ENCODE results near the gene GCLM. TPM values are rescaled to one million over a fixed set of nuclear protein-coding genes. Genes with fewer than 3 reads are reported as not detected.

GCLM gene
- total RNA-seq, 1 experiment from 2014 or later = 28.9 TPM

GRCh38 chr1:93908394-93909145, 660 bp downstream of the GCLM start:
- ChIA-PET RAD21 (ENCODE audit: low non-redundant PET in 1 of 2, low total read pairs in 2 of 2, uncharacterized antibody in 2 of 2, unreplicated experiment in 2 of 2) (no interaction called here), POLR2A (no interaction called here), CTCF (interaction anchor here (0.7 to 0.9 kb wide), 2 partner anchors 11 to 12 kb away, joined by 3 read pairs; no protein-coding TSS in a partner anchor)
- Histone ChIP-seq H3K36me3 (ENCODE audit: control insufficient read depth in 1 of 2, insufficient read depth in 2 of 2, low read length in 2 of 2) (no peaks in the 10 kb centered on the region), H3K27me3 (ENCODE audit: insufficient read depth, low read length) (no peaks in the 10 kb centered on the region), H3K9ac (ENCODE audit: low read length) (peak overlapping the region; percentile 67), H3K27ac (ENCODE audit: low read depth, low read length) (peak overlapping the region; percentile 88), H3K4me3 (replicated peaks in 1 of 2; ENCODE audit: low read depth in 1 of 2, low read length in 2 of 2) (peak overlapping the region; percentile 71 to 82), H3K4me2 (ENCODE audit: low read length) (peak overlapping the region; percentile 78), H3K9me3 (ENCODE audit: control insufficient read depth in 1 of 2, insufficient read depth in 1 of 2, low read depth in 1 of 2, low read length in 2 of 2) (no peaks in the 10 kb centered on the region), H4K20me1 (ENCODE audit: insufficient read depth) (no peaks in the 10 kb centered on the region), H3K9me2 (ENCODE audit: insufficient read depth) (no peaks in the 10 kb centered on the region), H2AFZ (ENCODE audit: low read depth, low read length, poor library complexity, severe bottlenecking) (no peak overlapping the region), H3K79me2 (ENCODE audit: insufficient read depth, low read length) (peaks cover 53% of the 10 kb centered on the region), H3K4me1 (ENCODE audit: control insufficient read depth in 1 of 2, insufficient read depth in 2 of 2, low read length in 2 of 2) (peaks cover 7 to 34% of the 10 kb centered on the region in 2 experiments; a peak in 3 of 4 replicates)
- no TSS peak for BruUV-seq (replicated peaks)
- ATAC-seq (peak; percentile 47), DNase-seq (ENCODE audit: low read depth, low spot score) (no peak)
- peak; percentile 92 for TF ChIP-seq ZFX (IDR thresholded peaks at IDR 0.05)
- no peak for TF ChIP-seq FOSL1 (IDR thresholded peaks at IDR 0.05; ENCODE audit: low read depth)
- TF ChIP-seq MAX (IDR thresholded peaks at IDR 0.05) = peak; percentile 47; the same call in 1 of the 2 replicates
- intact Hi-C loops (cut with micrococcal nuclease) = loop anchor here (5.0 to 10.0 kb wide), 2 partner anchors 329 to 426 kb away; partner anchors contain the start of gene ARHGAP29

- H3K4me2 ChIP-seq (ENCODE audit: low read length) = peak overlapping the region; percentile 78
- BruUV-seq (replicated peaks) = TSS peak; percentile 37
- H3K4me1 ChIP-seq (ENCODE audit: control insufficient read depth in 1 of 2, insufficient read depth in 2 of 2, low read length in 2 of 2) = peaks cover 7 to 34% of the 10 kb centered on the region in 2 experiments; a peak in 3 of 4 replicates
- peak overlapping the region; percentile 71 to 82 for H3K4me3 ChIP-seq (replicated peaks in 1 of 2; ENCODE audit: low read depth in 1 of 2, low read length in 2 of 2)
- ATAC-seq (no peak), DNase-seq (ENCODE audit: low read depth, low spot score) (no peak)
- H4K20me1 ChIP-seq (ENCODE audit: insufficient read depth) = no peaks in the 10 kb centered on the region
- intact Hi-C loops (cut with micrococcal nuclease) = loop anchor here (5.0 to 10.0 kb wide), 2 partner anchors 330 to 427 kb away; partner anchors contain the start of gene ARHGAP29
- peaks cover 57% of the 10 kb centered on the region for H3K79me2 ChIP-seq (ENCODE audit: insufficient read depth, low read length)
- ChIA-PET RAD21 (ENCODE audit: low non-redundant PET in 1 of 2, low total read pairs in 2 of 2, uncharacterized antibody in 2 of 2, unreplicated experiment in 2 of 2) (interaction anchor here in 1 of 2 experiments (0.5 kb wide), 1 partner anchor 429 kb away, joined by 3 read pairs; no protein-coding TSS in a partner anchor), CTCF (no interaction called here), POLR2A (no interaction called here)
- no peaks in the 10 kb centered on the region for H3K9me2 ChIP-seq (ENCODE audit: insufficient read depth)
- no peak for TF ChIP-seq ZBTB33 (IDR thresholded peaks at IDR 0.05; ENCODE audit: extremely low read depth, insufficient replicate concordance, low read length)
- TF ChIP-seq CEBPB (IDR thresholded peaks at IDR 0.05; ENCODE audit: low read depth) = no peak
- no peak for TF ChIP-seq ATF3 (IDR thresholded peaks at IDR 0.05)
- TF ChIP-seq JUND (IDR thresholded peaks at IDR 0.05) = no peak
- TF ChIP-seq MAX (IDR thresholded peaks at IDR 0.05) = no peak
- TF ChIP-seq SP1 (IDR thresholded peaks at IDR 0.05; ENCODE audit: low read depth) = no peak
- no peaks in the 10 kb centered on the region for H3K36me3 ChIP-seq (ENCODE audit: control insufficient read depth in 1 of 2, insufficient read depth in 2 of 2, low read length in 2 of 2)
- H3K27me3 ChIP-seq (ENCODE audit: insufficient read depth, low read length) = no peaks in the 10 kb centered on the region
- no peaks in the 10 kb centered on the region for H3K9me3 ChIP-seq (ENCODE audit: control insufficient read depth in 1 of 2, insufficient read depth in 1 of 2, low read depth in 1 of 2, low read length in 2 of 2)
- no peak overlapping the region for H2AFZ ChIP-seq (ENCODE audit: low read depth, low read length, poor library complexity, severe bottlenecking)
- H3K9ac ChIP-seq (ENCODE audit: low read length) = peak overlapping the region; percentile 67
- H3K27ac ChIP-seq (ENCODE audit: low read depth, low read length) = no peak overlapping the region
Measured at GRCh38 chr1:93907718-93908117, 1.5 kb downstream of the GCLM start.

Measured in HCT116 (cell line).